Measurements from ENCODE around the gene IKBIP. TPM values are rescaled to one million over a fixed set of nuclear protein-coding genes. Genes with fewer than 3 reads are reported as not detected.

The IKBIP gene
- total and polyA plus RNA-seq, 9 of the 15 experiments (the other 6 are each of a cell fraction or from before 2014, with no cell fraction given) = 3.3 to 19.5 (median 14.9) TPM

DNA sequence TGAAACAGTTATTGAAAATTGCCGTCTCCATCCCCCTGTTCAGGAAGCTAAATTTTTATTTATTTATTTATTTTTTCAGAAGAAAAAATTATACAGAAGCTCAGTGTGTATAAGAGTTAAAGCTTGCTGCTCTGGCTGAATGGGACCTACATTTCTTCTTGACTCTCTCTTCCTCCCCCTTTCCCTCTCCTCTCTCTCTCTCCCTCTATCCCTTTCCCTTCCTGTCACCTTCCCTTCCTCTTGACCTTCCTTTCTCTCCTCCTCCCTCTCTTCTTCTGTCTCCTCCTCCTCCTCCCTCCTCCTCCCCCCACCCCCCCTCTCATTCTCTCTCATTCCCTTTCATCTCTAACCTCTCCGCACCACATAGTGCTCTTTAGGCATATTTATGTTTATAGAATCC is 39.6 kb upstream of the IKBIP start:
- Histone ChIP-seq H3K36me3 (ENCODE audit: control insufficient read depth, insufficient read depth, low read length) (peaks cover 24% of the 10 kb centered on the region), H3K4me2 (ENCODE audit: insufficient read depth, low read length) (no peak overlapping the region), H2AFZ (ENCODE audit: low read depth, low read length) (no peak overlapping the region), H3K4me3 (no peak overlapping the region), H3K9me1 (ENCODE audit: control insufficient read depth, insufficient read depth, low read length) (no peaks in the 10 kb centered on the region), H4K20me1 (replicated peaks; ENCODE audit: control insufficient read depth, insufficient read depth, low read length) (no peaks in the 10 kb centered on the region), H3K27me3 (ENCODE audit: control insufficient read depth in 2 of 2, insufficient read depth in 2 of 2, low read length in 2 of 2) (no peaks in the 10 kb centered on the region), H3K9me3 (replicated peaks; ENCODE audit: control insufficient read depth, insufficient read depth, low read depth, low read length) (no peaks in the 10 kb centered on the region), H3K9ac (ENCODE audit: insufficient read depth in 1 of 2, low read depth in 2 of 2, low read length in 2 of 2) (no peak overlapping the region), H3K27ac (ENCODE audit: extremely low read depth, low read depth, low read length) (no peak overlapping the region), H3K79me2 (ENCODE audit: control insufficient read depth, insufficient read depth, low read length) (no peaks in the 10 kb centered on the region), H3K4me1 (replicated peaks in 1 of 2; ENCODE audit: control insufficient read depth in 2 of 2, insufficient read depth in 2 of 2, low read length in 2 of 2) (no peaks in the 10 kb centered on the region; a peak in 1 of 5 replicates)
- no peak for FAIRE-seq
- BruUV-seq (replicated peaks) = no TSS peak
- ChIA-PET CTCF (ENCODE audit: low intra/inter-chr PET ratio) (no interaction called here), POLR2A (no interaction called here)
- no peak for ATAC-seq
- DNase-seq (ENCODE audit: extremely low read depth in 1 of 4, low spot score in 3 of 4) = no peak
- in situ Hi-C loops (cut with MboI) = no loop called here
- TF ChIP-seq RCOR1 (IDR thresholded peaks at IDR 0.05; ENCODE audit: borderline replicate concordance in 1 of 2, low read depth in 2 of 2, low read length in 2 of 2) = no peak
- no peak for TF ChIP-seq XRCC5 (IDR thresholded peaks at IDR 0.05; ENCODE audit: low read depth, low read length)
- no peak for TF ChIP-seq ZNF561 (CRISPR knock-in tag; conservative IDR thresholded peaks at IDR 0.05)
- TF ChIP-seq PCBP2 (IDR thresholded peaks at IDR 0.05; ENCODE audit: low read depth, low read length, poor library complexity, severe bottlenecking) = no peak
- TF ChIP-seq HDAC2 (IDR thresholded peaks at IDR 0.05) = no peak
- TF ChIP-seq CBX5 (IDR thresholded peaks at IDR 0.05; ENCODE audit: borderline replicate concordance, low read depth) = no peak
- TF ChIP-seq SAFB2 (IDR thresholded peaks at IDR 0.05; ENCODE audit: borderline replicate concordance, low read depth, low read length, severe bottlenecking) = no peak
- no peak for TF ChIP-seq ZNF354B (CRISPR knock-in tag; IDR thresholded peaks at IDR 0.05)
- TF ChIP-seq RB1 (IDR thresholded peaks at IDR 0.05; ENCODE audit: low read depth) = no peak
- WGBS (ENCODE audit: insufficient coverage, low coverage, missing lambda C conversion rate) = 83% methylated on average over 2 of the region's 2 CpGs
- intact Hi-C loops (cut with micrococcal nuclease) = no loop called here

All from K562 (cell line).